ENCODE measurements around the gene SPATA46. TPM values are rescaled to one million over a fixed set of nuclear protein-coding genes. Genes with fewer than 3 reads are reported as not detected.

The SPATA46 gene
- total RNA-seq, 2 donors from 2014 or later: not detected

DNA sequence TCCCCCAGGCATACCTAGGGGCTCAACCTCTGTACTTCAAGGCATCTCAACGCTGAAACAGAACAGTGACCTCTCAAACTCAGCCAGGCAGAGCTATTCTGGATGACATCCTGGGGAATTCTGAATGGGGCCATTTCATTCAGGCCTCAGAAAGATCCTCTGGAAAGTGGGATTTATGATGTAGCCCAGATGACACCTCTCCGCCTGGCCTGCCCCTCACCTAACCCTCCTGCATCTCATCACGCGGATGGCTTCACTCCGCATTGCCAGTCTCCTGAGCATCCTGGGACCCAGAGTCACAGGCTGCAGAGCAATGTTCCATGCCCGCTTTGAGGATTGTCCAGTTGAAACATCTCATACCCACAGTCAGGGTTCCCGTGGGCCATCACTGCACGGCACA is 1.2 kb downstream of the SPATA46 start:
- Mint-ChIP-seq H3K4me3 (no peak overlapping the region), H3K27ac (no peak overlapping the region), H3K9me3 (no peaks in the 10 kb centered on the region), H3K36me3 (no peaks in the 10 kb centered on the region), H3K27me3 (peaks cover 0 to 2% of the 10 kb centered on the region in 2 donors), H3K4me1 (ENCODE audit: low read depth in 2 of 2) (peaks cover 6 to 10% of the 10 kb centered on the region in 2 donors)
- no peak for ATAC-seq
- DNase-seq (ENCODE audit: low spot score): no peak

DNA sequence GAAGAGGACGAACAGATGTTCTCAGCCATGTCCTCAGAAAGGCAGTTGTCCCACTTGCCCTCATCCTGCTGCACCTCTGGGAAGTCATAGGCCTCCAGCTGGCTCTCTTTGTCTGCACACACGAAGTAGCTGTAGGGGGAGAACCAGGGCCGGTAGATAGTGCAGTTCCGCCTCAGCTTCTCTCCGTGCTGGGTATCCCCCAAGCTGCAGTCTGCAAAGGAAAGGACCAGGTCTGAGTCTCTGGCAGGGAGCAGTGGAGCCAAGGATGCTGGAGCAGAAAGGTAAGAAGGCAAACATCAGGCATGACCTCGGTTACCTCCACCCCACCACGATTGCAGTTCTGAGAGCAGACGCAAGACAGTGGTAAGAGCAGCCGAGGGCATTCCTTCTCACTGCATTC is 2.2 kb downstream of the SPATA46 start:
- no peak for ATAC-seq

DNA sequence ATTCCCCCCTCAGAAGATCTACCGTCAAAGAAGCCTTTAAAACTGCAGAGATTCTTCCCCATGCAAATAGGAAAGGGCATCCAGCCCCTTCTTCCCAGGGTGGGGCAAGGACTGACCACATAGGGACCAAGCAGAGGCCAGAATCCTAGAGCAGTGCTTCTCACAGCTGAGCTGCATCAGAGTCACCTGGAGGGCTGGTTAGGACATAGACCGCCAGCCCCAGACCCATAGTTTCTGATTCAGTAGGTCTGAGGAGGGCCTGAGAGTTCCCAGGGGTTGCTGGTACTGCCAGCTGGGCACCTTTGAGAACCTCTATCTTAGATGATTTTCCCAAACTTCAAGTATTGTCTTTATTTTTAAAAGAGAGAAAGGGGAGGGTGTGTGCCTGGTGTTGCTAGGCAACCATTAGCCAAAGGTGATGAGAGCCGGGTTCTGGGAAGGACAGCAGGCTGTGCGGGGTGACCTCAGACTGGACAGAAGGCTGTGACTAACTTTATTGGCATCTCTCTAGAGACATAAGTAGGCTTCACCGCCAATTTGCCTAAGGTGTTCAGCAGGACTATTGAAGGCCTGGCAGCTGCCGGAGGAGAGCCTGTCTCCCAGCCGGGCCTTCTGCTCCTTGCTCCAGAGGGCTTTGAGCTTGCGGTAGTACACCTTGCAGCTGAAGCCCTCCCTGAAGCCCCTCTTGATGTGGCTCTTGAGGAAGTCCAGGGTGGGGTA is 3.0 kb downstream of the SPATA46 start:
- Mint-ChIP-seq H3K27me3 (peaks cover 0 to 2% of the 10 kb centered on the region in 2 donors), H3K36me3 (no peaks in the 10 kb centered on the region), H3K4me3 (no peak overlapping the region), H3K27ac (no peak overlapping the region), H3K9me3 (no peaks in the 10 kb centered on the region), H3K4me1 (ENCODE audit: low read depth in 2 of 2) (peaks cover 6 to 10% of the 10 kb centered on the region in 2 donors)
- DNase-seq (ENCODE audit: low spot score) (no peak), ATAC-seq (no peak)

More for the DNA sequence above, 2.2 kb downstream of the SPATA46 start:
- Mint-ChIP-seq H3K27me3 (peaks cover 0 to 2% of the 10 kb centered on the region in 2 donors), H3K36me3 (no peaks in the 10 kb centered on the region), H3K27ac (no peak overlapping the region), H3K9me3 (no peaks in the 10 kb centered on the region), H3K4me3 (no peak overlapping the region), H3K4me1 (ENCODE audit: low read depth in 2 of 2) (peaks cover 6 to 10% of the 10 kb centered on the region in 2 donors)
- no peak for DNase-seq (ENCODE audit: low spot score)

DNA sequence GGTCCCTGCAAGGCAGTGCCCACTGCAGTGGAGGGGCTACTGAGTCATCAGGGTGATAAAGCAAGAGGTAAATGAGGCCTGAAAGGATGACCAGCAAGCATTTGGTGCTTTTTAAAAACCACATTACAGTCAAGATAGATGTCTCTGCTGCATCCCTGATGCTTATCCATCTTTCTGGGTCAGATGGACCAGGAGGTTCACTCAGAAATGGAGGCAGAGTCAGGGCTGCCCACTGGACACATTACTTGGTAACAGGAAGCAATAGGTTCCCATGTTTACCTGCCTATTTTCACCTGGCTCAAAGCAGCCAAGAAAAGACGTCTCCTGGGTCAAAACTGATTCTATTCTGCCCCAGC is 3.6 kb downstream of the SPATA46 start:
- Mint-ChIP-seq H3K4me3 (no peak overlapping the region), H3K9me3 (no peaks in the 10 kb centered on the region)

DNA sequence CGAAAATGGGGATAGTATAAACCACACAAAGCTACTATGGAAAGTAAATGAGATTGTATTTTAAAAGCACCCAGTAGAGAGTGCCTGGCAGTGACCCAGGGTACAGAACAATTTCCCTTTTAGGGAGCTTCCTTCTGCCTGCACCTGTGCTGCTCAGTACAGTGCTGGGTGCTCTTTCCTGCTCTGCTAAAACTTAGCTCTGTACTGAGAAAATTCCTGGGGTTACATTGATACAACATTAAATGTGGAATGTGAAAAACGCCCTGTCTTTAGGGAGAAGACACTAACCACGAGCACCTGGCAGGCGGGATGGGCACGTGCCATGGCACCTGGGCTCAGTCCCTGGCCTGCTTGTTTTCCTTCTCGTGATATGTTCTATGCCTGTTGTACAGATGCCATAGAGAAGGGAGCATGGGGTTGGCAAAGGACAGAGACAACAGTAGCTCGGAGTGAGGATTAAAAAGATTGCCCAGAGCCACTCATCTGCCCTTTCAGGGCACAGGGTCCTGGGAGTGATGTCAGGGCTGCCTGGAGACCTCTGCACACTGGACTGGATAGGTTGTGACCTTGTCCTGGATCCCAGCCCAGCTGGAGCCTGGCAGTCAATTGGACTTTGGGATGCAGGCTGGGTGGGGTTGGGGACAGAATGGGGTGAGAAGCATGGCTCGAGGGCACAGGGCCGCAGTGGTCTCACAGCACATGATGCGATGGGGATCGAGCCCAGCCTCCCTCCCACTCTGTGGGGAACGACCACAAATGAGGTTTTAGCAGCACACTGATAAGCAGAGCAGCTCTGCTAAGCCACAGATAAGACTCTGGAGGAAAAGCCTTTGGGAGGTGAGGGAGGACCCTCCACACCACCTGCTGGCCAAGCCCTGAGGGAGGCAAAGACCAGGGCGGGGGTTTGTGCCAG is 4.2 kb downstream of the SPATA46 start:
- Mint-ChIP-seq H3K36me3 (no peaks in the 10 kb centered on the region), H3K27ac (no peak overlapping the region), H3K27me3 (peaks cover 0 to 2% of the 10 kb centered on the region in 2 donors), H3K4me1 (ENCODE audit: low read depth in 2 of 2) (peaks cover 6 to 10% of the 10 kb centered on the region in 2 donors), H3K4me3 (no peak overlapping the region), H3K9me3 (no peaks in the 10 kb centered on the region)
- DNase-seq (ENCODE audit: low spot score) (no peak), ATAC-seq (peak in 1 of 2 donors; percentile 17)

More for the DNA sequence above, 3.6 kb downstream of the SPATA46 start:
- ATAC-seq: no peak
- no peak for DNase-seq (ENCODE audit: low spot score)
- Mint-ChIP-seq H3K36me3 (no peaks in the 10 kb centered on the region), H3K27me3 (peaks cover 0 to 2% of the 10 kb centered on the region in 2 donors), H3K4me1 (ENCODE audit: low read depth in 2 of 2) (peaks cover 6 to 10% of the 10 kb centered on the region in 2 donors), H3K27ac (no peak overlapping the region)

DNA sequence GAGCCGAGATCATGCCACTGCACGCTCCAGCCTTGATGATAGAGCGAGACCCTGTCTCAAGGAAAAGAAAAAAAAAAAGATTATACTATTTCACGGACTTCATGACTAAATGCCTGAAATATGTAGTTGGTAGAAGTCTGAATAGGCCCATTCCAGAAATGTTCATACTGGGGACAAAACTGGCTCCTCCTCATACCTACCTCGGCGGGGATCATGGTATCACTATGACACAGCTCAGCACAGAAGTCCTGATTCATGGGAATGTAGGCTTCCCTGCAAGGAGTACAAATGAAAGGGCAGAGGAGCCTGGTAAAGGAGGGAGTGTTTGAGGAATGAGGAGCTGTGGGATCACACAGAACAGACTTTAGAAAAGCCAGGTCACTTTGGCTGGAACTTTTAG is 5.0 kb downstream of the SPATA46 start:
- Mint-ChIP-seq H3K27me3 (peaks cover 0 to 2% of the 10 kb centered on the region in 2 donors), H3K4me1 (ENCODE audit: low read depth in 2 of 2) (peaks cover 6 to 10% of the 10 kb centered on the region in 2 donors), H3K36me3 (no peaks in the 10 kb centered on the region), H3K27ac (no peak overlapping the region), H3K4me3 (no peak overlapping the region), H3K9me3 (no peaks in the 10 kb centered on the region)
- ATAC-seq (no peak), DNase-seq (ENCODE audit: low spot score) (no peak)

DNA sequence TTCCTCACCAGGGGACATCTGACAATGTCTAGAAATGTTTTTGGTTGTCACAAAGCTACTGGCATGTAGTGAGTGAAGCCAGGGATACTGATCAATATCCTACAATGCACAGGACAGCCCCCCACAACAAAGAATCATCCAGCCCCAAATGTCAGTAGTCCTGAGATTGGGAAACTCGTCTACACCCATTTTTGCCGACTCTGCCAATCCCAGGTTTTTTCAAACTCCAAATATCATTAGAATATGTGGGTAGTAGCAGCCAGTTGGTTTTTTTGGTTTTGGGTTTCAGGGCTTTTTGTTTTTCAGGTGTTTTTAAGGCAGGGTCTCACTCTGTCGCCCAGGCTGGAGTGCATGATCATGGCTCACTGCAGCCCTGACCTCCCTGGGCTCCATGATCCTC is 5.9 kb downstream of the SPATA46 start:
- Mint-ChIP-seq H3K36me3 (no peaks in the 10 kb centered on the region), H3K4me3 (no peak overlapping the region), H3K4me1 (ENCODE audit: low read depth in 2 of 2) (peaks cover 6 to 10% of the 10 kb centered on the region in 2 donors), H3K27ac (no peak overlapping the region), H3K9me3 (no peaks in the 10 kb centered on the region), H3K27me3 (peaks cover 0 to 2% of the 10 kb centered on the region in 2 donors)
- ATAC-seq (no peak), DNase-seq (ENCODE audit: low spot score) (no peak)

DNA sequence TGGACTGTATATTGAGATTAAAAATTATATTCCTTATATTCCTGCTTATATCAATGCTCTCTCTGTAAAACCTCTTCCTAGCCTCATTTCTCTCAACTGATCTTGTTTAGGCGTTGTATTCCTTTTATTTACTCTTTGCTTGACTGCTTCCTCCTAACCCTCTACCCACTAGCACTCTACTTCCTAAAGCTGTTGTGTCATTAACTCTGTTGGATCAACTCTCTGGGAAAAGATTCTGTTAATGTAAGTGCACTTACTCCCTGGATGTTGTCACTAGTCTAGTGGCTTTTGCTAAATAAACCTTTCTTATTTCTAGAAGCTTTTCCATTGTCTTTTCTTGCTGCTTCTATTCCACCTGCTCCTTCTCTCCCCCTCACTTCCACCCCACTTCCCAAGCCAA is 6.5 kb downstream of the SPATA46 start:
- Mint-ChIP-seq H3K9me3 (no peaks in the 10 kb centered on the region), H3K27ac (no peak overlapping the region), H3K4me1 (ENCODE audit: low read depth in 2 of 2) (peaks cover 6 to 10% of the 10 kb centered on the region in 2 donors), H3K27me3 (peaks cover 0 to 2% of the 10 kb centered on the region in 2 donors), H3K4me3 (no peak overlapping the region), H3K36me3 (no peaks in the 10 kb centered on the region)
- DNase-seq (ENCODE audit: low spot score): no peak
- ATAC-seq: no peak

DNA sequence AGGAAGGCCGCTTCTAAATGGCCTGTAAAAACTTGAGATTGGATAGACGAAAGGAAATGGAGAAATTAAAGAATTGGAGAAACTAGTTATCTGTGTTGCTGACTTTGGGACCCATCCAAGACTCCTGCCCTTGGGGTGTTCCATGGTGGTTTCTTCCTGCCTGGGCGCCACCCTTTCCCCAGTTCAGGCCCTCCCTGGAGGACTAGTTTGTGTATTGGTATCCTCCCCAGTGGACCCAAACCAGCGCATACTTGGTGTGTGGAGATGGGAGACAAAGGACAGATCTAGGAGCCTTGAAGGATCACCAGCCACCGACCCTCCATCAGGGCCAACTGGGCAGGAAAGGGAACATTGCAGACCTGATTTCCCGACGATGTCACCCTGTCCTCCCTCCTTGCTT is 7.1 kb downstream of the SPATA46 start:
- H3K27me3 Mint-ChIP-seq: peaks cover 0 to 2% of the 10 kb centered on the region in 2 donors
- H3K9me3 Mint-ChIP-seq: no peaks in the 10 kb centered on the region
- DNase-seq (ENCODE audit: low spot score): no peak
- ATAC-seq: no peak
- no peaks in the 10 kb centered on the region for H3K36me3 Mint-ChIP-seq
- peaks cover 6 to 10% of the 10 kb centered on the region in 2 donors for H3K4me1 Mint-ChIP-seq (ENCODE audit: low read depth in 2 of 2)
- H3K4me3 Mint-ChIP-seq: no peak overlapping the region
- H3K27ac Mint-ChIP-seq: no peak overlapping the region

DNA sequence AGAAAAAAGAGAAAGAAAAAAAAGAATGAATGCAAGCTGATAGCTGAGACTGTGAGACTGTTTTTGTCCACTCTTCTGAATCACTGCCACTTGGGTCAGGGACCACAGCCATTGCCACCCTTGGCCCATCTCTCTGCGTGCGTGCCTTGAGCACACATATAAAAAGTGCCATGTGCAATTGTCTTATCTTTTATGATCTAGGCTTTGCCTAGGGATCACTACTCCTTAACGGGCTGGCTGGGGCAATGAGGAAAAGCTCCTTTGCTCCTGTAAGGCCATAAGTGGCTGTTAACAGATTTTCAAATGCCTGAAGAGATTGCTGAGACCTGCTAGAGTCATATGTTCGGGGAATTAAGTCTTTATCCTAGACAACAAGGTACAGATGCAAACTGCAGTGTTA is 8.2 kb downstream of the SPATA46 start:
- ATAC-seq: no peak
- H3K27ac Mint-ChIP-seq: no peak overlapping the region
- no peaks in the 10 kb centered on the region for H3K36me3 Mint-ChIP-seq
- no peak for DNase-seq (ENCODE audit: low spot score)
- H3K27me3 Mint-ChIP-seq: peaks cover 0 to 2% of the 10 kb centered on the region in 2 donors
- H3K4me3 Mint-ChIP-seq: no peak overlapping the region
- peaks cover 6 to 10% of the 10 kb centered on the region in 2 donors for H3K4me1 Mint-ChIP-seq (ENCODE audit: low read depth in 2 of 2)
- no peaks in the 10 kb centered on the region for H3K9me3 Mint-ChIP-seq

DNA sequence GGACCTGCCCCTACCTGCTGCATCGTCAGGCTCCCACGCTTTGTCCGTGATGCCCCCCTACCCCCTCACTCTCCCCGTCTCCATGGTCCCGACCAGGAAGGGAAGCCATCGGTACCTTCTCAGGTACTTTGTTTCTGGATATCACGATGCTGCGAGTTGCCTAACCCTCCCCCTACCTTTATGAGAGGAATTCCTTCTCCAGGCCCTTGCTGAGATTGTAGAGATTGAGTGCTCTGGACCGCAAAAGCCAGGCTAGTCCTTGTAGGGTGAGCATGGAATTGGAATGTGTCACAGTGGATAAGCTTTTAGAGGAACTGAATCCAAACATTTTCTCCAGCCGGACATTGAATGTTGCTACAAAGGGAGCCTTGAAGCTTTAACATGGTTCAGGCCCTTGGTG is 8.9 kb downstream of the SPATA46 start:
- H3K4me1 Mint-ChIP-seq (ENCODE audit: low read depth in 2 of 2): peaks cover 4 to 8% of the 10 kb centered on the region in 2 donors

DNA sequence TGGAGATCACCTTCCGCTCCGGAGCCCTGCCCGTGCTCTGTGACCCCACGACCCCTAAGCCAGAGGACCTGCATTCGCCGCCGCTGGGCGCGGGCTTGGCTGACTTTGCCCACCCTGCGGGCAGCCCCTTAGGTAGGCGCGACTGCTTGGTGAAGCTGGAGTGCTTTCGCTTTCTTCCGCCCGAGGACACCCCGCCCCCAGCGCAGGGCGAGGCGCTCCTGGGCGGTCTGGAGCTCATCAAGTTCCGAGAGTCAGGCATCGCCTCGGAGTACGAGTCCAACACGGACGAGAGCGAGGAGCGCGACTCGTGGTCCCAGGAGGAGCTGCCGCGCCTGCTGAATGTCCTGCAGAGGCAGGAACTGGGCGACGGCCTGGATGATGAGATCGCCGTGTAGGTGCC is 9.6 kb downstream of the SPATA46 start:
- Mint-ChIP-seq H3K36me3 (no peaks in the 10 kb centered on the region), H3K27me3 (no peaks in the 10 kb centered on the region), H3K4me3 (peak overlapping the region; percentile 70), H3K4me1 (ENCODE audit: low read depth in 2 of 2) (peaks cover 0 to 3% of the 10 kb centered on the region in 2 donors), H3K27ac (no peak overlapping the region), H3K9me3 (no peaks in the 10 kb centered on the region)
- DNase-seq (ENCODE audit: low spot score) (no peak), ATAC-seq (peak in 1 of 2 donors; percentile 63)

More for the DNA sequence above, 8.9 kb downstream of the SPATA46 start:
- DNase-seq (ENCODE audit: low spot score) (no peak), ATAC-seq (no peak)
- no peak overlapping the region for H3K4me3 Mint-ChIP-seq
- peaks cover 0 to 2% of the 10 kb centered on the region in 2 donors for H3K27me3 Mint-ChIP-seq
- H3K36me3 Mint-ChIP-seq: no peaks in the 10 kb centered on the region
- H3K9me3 Mint-ChIP-seq: no peaks in the 10 kb centered on the region
- no peak overlapping the region for H3K27ac Mint-ChIP-seq

DNA sequence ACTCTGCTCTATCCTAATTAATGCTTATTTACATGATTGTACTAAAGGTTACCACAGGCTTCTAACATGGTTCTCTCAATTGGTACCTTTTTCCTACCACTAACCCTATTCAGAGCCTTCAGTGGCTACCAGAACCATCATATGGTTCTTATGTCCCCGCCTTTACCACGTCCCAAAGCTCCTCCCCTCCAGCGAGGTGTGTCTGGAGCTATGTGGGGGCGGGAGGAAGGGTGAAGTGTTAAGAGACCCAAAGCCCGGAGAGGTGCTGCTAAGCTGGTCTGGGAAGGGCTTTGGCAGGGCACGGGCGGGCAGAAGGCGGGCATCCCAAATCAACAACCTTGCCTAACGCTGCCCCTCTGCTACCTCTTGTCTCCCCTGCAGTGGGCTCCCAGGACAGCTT is 10.0 kb downstream of the SPATA46 start:
- DNase-seq (ENCODE audit: low spot score) (no peak), ATAC-seq (peak in 1 of 2 donors; percentile 47)
- no peak overlapping the region for H3K27ac Mint-ChIP-seq
- peaks cover 0 to under 1% of the 10 kb centered on the region in 2 donors for H3K4me1 Mint-ChIP-seq (ENCODE audit: low read depth in 2 of 2)
- H3K27me3 Mint-ChIP-seq: no peaks in the 10 kb centered on the region
- no peaks in the 10 kb centered on the region for H3K9me3 Mint-ChIP-seq
- H3K4me3 Mint-ChIP-seq: peak overlapping the region; percentile 70
- H3K36me3 Mint-ChIP-seq: no peaks in the 10 kb centered on the region

DNA sequence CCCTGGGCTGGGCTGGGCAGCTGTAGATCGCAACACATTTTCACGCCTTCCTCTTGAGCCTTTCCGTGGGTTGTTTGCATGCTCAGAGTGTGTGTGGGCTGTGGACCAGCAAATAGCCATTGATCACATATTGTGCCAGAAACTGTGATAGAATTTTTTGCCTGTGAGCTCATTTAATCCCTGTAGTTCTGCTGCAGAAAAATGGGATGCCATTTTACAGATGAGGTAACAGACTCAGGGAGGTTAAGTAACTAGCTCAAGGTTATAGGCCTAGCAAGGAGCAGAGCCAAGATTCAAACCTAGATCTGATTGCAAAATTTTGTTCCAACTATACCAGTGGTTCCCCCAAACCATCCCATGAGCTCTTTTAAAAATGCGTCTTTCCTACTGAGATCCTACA is 10.5 kb downstream of the SPATA46 start:
- no peak overlapping the region for H3K4me3 Mint-ChIP-seq
- ATAC-seq (no peak), DNase-seq (ENCODE audit: low spot score) (no peak)
- H3K9me3 Mint-ChIP-seq: no peaks in the 10 kb centered on the region
- no peaks in the 10 kb centered on the region for H3K4me1 Mint-ChIP-seq (ENCODE audit: low read depth in 2 of 2)
- no peaks in the 10 kb centered on the region for H3K36me3 Mint-ChIP-seq
- H3K27me3 Mint-ChIP-seq: no peaks in the 10 kb centered on the region
- H3K27ac Mint-ChIP-seq: no peak overlapping the region

Measured in natural killer cell treated with Interleukin-12 subunit alpha and Interleukin-12 subunit beta and Interleukin-15 and Interleukin-18, amount 100 ng/mL, for 72 hours (primary cell).